ENCODE measurements around the gene PCDHGA9. TPM values are rescaled to one million over a fixed set of nuclear protein-coding genes. Genes with fewer than 3 reads are reported as not detected.

Gene PCDHGA9
- total and polyA plus RNA-seq, 9 of the 15 experiments (the other 6 are each of a cell fraction or from before 2014, with no cell fraction given): 0.03 to 0.18 (median 0.11) TPM; not detected in 2

DNA sequence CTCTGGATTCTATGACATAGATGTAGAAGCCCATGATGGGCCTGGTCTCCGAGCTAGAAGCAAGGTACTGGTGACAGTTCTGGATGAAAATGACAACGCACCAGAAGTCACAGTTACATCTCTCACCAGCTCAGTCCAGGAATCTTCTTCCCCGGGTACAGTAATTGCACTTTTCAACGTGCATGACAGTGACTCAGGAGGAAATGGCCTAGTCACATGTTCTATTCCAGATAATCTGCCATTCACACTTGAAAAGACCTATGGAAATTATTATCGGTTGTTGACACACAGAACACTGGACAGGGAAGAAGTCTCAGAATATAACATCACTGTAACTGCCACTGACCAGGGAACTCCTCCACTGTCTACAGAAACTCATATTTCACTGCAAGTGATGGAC, 46.4 kb upstream of the PCDHGA9 start (continued):
- TF ChIP-seq, protein P1, sequence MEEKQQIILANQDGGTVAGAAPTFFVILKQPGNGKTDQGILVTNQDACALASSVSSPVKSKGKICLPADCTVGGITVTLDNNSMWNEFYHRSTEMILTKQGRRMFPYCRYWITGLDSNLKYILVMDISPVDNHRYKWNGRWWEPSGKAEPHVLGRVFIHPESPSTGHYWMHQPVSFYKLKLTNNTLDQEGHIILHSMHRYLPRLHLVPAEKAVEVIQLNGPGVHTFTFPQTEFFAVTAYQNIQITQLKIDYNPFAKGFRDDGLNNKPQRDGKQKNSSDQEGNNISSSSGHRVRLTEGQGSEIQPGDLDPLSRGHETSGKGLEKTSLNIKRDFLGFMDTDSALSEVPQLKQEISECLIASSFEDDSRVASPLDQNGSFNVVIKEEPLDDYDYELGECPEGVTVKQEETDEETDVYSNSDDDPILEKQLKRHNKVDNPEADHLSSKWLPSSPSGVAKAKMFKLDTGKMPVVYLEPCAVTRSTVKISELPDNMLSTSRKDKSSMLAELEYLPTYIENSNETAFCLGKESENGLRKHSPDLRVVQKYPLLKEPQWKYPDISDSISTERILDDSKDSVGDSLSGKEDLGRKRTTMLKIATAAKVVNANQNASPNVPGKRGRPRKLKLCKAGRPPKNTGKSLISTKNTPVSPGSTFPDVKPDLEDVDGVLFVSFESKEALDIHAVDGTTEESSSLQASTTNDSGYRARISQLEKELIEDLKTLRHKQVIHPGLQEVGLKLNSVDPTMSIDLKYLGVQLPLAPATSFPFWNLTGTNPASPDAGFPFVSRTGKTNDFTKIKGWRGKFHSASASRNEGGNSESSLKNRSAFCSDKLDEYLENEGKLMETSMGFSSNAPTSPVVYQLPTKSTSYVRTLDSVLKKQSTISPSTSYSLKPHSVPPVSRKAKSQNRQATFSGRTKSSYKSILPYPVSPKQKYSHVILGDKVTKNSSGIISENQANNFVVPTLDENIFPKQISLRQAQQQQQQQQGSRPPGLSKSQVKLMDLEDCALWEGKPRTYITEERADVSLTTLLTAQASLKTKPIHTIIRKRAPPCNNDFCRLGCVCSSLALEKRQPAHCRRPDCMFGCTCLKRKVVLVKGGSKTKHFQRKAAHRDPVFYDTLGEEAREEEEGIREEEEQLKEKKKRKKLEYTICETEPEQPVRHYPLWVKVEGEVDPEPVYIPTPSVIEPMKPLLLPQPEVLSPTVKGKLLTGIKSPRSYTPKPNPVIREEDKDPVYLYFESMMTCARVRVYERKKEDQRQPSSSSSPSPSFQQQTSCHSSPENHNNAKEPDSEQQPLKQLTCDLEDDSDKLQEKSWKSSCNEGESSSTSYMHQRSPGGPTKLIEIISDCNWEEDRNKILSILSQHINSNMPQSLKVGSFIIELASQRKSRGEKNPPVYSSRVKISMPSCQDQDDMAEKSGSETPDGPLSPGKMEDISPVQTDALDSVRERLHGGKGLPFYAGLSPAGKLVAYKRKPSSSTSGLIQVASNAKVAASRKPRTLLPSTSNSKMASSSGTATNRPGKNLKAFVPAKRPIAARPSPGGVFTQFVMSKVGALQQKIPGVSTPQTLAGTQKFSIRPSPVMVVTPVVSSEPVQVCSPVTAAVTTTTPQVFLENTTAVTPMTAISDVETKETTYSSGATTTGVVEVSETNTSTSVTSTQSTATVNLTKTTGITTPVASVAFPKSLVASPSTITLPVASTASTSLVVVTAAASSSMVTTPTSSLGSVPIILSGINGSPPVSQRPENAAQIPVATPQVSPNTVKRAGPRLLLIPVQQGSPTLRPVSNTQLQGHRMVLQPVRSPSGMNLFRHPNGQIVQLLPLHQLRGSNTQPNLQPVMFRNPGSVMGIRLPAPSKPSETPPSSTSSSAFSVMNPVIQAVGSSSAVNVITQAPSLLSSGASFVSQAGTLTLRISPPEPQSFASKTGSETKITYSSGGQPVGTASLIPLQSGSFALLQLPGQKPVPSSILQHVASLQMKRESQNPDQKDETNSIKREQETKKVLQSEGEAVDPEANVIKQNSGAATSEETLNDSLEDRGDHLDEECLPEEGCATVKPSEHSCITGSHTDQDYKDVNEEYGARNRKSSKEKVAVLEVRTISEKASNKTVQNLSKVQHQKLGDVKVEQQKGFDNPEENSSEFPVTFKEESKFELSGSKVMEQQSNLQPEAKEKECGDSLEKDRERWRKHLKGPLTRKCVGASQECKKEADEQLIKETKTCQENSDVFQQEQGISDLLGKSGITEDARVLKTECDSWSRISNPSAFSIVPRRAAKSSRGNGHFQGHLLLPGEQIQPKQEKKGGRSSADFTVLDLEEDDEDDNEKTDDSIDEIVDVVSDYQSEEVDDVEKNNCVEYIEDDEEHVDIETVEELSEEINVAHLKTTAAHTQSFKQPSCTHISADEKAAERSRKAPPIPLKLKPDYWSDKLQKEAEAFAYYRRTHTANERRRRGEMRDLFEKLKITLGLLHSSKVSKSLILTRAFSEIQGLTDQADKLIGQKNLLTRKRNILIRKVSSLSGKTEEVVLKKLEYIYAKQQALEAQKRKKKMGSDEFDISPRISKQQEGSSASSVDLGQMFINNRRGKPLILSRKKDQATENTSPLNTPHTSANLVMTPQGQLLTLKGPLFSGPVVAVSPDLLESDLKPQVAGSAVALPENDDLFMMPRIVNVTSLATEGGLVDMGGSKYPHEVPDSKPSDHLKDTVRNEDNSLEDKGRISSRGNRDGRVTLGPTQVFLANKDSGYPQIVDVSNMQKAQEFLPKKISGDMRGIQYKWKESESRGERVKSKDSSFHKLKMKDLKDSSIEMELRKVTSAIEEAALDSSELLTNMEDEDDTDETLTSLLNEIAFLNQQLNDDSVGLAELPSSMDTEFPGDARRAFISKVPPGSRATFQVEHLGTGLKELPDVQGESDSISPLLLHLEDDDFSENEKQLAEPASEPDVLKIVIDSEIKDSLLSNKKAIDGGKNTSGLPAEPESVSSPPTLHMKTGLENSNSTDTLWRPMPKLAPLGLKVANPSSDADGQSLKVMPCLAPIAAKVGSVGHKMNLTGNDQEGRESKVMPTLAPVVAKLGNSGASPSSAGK (IDR thresholded peaks at IDR 0.05): peak; percentile 52; the same call in 1 of the 2 replicates
- TF ChIP-seq RBM39 (optimal IDR thresholded peaks at IDR 0.05; ENCODE audit: low read depth, low read length): no peak
- no peak for TF ChIP-seq NFE2L1 (tag; IDR thresholded peaks at IDR 0.05; ENCODE audit: borderline replicate concordance, low read depth)
- no peak for TF ChIP-seq SMARCB1 (IDR thresholded peaks at IDR 0.05; ENCODE audit: insufficient read length, low read depth)
- TF ChIP-seq CBX1 (IDR thresholded peaks at IDR 0.05; ENCODE audit: low read depth): no peak
- peak; percentile 58 for TF ChIP-seq L3MBTL2 (IDR thresholded peaks at IDR 0.05)
- TF ChIP-seq CHD2 (IDR thresholded peaks at IDR 0.05; ENCODE audit: low read depth, low read length): no peak
- TF ChIP-seq CCAR2 (IDR thresholded peaks at IDR 0.05; ENCODE audit: low read depth, low read length): no peak
- TF ChIP-seq, protein P2, sequence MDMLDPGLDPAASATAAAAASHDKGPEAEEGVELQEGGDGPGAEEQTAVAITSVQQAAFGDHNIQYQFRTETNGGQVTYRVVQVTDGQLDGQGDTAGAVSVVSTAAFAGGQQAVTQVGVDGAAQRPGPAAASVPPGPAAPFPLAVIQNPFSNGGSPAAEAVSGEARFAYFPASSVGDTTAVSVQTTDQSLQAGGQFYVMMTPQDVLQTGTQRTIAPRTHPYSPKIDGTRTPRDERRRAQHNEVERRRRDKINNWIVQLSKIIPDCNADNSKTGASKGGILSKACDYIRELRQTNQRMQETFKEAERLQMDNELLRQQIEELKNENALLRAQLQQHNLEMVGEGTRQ (CRISPR knock-in tag; IDR thresholded peaks at IDR 0.05): peak; percentile 16; the same call in 1 of the 2 replicates
- no peak for TF ChIP-seq FOXM1 (IDR thresholded peaks at IDR 0.05; ENCODE audit: low read depth)
- no peak for TF ChIP-seq FOXM1 (CRISPR knock-in tag; IDR thresholded peaks at IDR 0.05; ENCODE audit: low read depth)
- TF ChIP-seq, protein P3, sequence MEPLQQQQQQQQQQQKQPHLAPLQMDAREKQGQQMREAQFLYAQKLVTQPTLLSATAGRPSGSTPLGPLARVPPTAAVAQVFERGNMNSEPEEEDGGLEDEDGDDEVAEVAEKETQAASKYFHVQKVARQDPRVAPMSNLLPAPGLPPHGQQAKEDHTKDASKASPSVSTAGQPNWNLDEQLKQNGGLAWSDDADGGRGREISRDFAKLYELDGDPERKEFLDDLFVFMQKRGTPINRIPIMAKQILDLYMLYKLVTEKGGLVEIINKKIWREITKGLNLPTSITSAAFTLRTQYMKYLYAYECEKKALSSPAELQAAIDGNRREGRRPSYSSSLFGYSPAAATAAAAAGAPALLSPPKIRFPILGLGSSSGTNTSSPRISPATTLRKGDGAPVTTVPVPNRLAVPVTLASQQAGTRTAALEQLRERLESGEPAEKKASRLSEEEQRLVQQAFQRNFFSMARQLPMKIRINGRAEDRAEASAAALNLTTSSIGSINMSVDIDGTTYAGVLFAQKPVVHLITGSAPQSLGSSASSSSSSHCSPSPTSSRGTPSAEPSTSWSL (CRISPR knock-in tag; IDR thresholded peaks at IDR 0.05; ENCODE audit: borderline replicate concordance): no peak
- TF ChIP-seq ILK (tag; IDR thresholded peaks at IDR 0.05; ENCODE audit: borderline replicate concordance, low read depth): no peak
